Measurements from ENCODE around the gene SDK2.
"Not testable (repeated sequence)": the region's sequence is repeated elsewhere in the genome, so short reads cannot be mapped to it uniquely, and the experiment has no call there.

The SDK2 gene

GRCh38 chr17:73336408-73337329, 307.6 kb downstream of the SDK2 start:
- no peak for DNase-seq

DNA sequence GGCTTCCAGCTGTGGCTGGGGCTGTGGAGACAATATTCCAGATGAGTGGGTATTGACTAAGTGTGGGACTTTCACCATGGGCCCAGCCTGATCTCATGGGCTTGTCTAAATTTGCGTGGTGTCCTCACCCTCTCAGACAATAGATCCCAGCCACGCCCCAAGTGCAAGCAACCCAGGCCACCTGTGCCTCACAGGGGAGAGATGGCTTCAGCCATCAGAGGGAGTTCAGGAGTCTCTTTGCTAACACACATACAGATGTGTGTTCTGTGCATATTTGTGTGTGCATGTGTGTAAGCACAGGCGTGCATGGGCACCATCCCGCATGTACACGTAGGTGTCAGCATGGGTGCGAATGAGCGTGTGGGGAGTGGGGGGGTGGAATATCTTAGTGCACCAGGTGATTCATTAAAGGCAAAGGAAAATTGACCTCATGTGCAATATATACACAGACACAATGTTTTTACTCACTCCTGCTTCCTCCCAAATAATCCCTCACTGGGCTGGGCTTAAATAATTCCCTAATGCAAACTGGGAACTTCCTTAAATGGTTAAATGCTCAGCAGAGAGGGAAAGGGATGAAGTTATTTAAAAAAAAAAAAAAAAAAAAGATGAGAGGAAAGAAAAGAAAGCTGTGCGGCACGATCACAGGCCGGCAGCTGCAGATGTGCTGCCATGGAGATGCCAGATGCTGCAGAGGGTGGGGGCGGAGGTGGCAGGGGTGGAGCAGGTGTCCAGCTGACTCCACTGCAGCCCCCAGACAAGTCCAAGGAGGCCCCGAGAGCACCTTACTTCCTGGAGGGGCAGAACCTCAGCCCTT, 308.4 kb downstream of the SDK2 start:
- no peak for DNase-seq

DNA sequence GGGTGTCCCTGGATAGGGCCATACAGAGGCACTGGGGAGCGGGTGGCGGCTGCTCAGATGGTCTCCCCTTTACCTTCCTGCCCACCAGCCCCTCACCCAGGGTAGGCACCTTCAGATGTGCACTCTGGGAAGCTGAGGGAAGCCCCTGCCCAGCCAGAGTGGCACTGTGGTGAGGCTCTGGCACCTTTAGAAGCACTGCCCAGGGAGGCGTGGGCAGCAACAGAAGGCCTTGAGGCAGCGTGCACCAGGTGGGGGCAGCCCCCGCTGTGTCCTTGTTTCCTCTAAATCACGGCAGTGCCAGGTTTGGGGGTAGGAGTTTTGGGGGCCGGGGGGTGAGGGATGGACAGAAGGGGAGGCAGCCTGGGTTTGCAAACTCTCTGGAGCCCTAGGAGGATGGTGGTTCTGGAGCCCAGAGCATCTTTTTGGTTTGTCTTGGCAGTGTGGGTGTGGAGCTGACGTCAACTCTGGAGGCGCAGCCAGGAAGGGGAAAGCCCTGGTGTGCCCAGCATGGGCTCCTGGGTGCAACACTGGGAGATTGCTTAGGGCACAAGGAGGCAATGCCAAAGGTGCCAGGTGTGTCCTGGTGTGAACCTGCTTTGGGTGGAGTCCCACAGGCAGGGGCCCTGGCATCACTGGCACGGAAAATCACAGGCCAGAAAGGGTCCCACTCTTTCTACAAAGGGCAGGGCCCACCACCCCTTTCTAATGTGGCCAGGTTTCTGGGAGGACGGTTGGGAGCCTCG, 309.3 kb downstream of the SDK2 start:
- DNase-seq, result no peak

DNA sequence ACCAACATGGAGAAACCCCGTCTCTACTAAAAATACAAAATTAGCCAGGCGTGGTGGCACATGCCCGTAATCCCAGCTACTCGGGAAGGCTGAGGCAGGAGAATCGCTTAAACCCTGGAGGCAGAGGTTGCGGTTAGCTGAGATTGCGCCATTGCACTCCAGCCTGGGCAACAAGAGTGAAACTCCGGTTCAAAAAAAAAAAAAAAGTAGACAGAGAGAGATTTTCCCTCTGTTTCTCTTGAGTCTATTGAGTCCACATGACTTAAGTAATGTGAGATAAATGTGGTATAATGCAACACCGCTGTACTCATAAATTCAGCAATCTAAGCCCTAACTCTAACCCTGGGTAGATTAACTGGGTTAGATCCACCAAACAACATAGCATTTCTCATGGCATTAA, 310.8 kb downstream of the SDK2 start:
- DNase-seq, result not testable (repeated sequence)

DNA sequence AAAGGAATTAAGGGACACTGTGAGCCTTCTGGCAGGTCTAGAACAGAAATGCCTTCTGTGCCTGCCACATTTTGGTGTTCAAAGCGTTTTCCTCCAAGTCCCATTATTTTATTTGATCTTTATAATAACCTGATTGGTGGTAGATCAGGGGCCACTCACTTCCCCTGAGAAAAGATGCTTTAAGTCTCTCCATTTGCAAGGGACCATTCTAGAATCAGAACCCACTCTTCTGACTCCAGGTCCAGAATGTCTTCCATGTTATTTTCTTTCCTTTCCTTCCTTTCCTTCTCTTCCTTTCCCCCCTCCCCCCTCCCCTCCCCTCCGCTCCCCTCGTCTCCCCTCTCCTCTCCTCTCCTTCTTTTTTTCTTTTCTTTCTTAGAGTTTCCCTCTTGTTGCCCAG, 313.2 kb downstream of the SDK2 start:
- DNase-seq, result no peak

DNA sequence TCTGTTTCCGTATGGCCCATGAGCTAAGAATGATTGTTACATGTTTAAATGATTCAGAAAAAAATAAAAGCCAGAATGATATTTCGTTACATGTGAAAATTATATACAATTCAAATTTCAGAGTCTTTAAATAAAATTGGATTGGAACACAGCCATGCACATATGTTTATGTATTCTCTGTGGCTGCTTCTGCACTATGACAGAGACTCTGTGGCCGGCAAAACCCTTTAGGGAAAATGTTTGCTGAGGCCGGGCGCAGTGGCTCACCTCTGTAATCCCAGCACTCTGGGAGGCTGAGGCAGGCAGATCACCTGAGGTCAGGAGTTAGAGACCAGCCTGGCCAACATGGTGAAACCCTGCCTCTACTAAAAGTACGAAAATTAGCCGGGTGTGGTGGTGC, 316.6 kb downstream of the SDK2 start:
- DNase-seq, result no peak

GRCh38 chr17:73325527-73325842, 318.8 kb downstream of the SDK2 start:
- DNase-seq, result no peak

- no peak for DNase-seq
These were observed 319.3 kb downstream of the SDK2 start for GRCh38 chr17:73324711-73325526.

DNA sequence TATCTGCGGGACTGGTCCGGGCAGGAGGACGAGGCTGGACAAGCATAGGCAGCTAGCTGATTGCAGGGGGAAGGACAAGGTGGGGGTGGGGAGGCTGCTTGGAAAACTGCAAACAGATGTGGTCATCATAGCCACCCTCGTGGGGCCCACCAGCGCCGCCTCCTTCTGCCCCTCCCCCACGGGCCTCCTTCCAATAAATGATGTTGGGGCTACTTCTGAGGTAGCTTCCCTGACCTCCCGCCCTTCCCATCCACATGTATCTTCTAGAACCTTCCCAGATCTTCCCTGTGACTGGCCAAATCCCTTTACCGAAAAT, 320.1 kb downstream of the SDK2 start:
- no peak for DNase-seq

- DNase-seq, result no peak
These were observed 320.7 kb downstream of the SDK2 start for GRCh38 chr17:73323409-73324159.

DNA sequence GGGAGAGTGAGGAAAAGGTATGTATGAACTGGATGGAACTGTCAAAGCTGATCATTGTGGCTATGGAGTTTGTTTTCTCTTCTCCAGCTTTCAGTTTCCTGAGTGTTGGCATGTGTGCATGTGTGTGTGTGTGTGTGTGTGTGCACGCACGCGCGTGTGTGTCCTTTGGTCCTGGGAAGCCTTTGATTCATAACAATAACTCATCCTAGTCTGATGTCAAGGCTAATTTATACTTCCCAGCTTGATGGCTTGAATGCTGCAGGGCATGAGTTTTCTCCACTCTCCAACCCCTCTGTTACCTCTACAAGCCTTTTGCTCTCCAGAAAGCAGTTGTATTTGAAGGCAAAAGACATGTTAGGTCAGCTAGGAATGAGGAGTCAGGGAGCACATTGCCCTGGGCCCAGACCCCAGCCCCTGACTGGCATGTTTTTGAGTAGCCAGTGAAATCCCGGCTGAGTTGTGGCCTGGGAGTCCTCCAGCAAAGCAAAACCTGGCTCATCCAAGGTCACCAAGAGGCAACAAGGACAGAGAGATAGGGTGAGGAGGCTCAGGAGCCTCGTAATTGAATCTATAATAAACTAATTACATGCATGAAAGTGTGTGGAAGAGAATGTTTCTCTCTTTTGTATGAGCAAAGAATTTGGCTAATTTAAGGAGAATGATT, 323.5 kb downstream of the SDK2 start:
- DNase-seq, result no peak

DNA sequence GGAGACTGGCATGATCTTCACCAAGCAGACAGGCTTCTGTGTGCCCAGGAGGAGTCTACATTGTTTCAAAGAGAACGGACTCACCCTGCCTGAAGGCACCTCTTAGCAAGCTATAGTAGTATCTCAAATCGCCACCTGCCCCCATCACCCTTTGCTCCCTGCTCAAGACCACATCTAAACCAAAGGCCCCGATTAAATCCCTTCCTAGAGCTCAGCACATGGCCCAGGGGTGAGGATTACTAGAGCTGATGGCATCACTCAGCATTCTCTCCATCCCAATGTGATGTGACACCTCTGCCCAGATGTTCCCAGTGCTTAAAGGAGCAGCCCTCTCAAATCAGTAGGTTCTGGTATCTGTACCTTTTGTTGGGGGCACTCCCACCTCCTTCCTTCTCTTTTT, 324.5 kb downstream of the SDK2 start:
- no peak for DNase-seq

DNA sequence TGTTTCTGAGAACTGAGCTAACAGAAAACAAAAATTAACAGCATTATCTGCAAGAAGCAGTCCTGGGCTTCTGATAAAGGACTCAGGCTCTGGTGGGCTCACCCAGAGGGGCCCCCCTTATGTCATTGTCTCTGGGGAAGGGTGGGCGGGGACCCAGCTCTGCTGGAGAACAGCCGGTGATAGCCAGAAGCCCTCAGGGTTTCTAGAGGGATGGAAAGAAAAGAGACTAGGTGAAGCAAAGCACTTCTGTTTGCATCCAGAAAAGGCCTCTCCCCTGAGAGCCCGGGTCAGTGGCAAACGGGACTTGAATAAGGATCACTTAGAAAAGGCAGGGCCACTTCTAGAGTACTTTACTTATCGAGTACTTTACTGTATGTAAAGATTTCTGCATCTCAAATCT, 325.4 kb downstream of the SDK2 start:
- no peak for DNase-seq

DNA sequence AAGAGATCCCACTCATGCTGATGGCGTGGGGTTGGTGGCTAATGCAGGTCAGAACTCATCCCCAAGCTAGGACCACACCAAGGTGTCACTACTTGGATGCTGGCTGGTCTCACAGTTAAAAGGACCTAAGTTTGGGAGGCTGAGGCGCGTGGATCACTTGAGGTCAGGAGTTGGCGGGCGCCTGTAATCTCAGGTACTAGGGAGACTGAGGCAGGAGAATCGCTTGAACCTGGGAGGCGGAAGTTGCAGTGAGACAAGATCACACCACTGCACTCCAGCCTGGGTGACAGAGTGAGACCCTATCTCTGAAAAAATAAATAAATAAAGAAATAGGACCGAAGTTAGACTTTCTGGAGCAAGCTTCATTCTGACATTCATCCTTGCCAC, 325.8 kb downstream of the SDK2 start:
- no peak for DNase-seq

- DNase-seq, result no peak
These were observed 326.5 kb downstream of the SDK2 start for GRCh38 chr17:73317513-73318426.

- DNase-seq, result no peak
These were observed 327.2 kb downstream of the SDK2 start for GRCh38 chr17:73316919-73317505.

DNA sequence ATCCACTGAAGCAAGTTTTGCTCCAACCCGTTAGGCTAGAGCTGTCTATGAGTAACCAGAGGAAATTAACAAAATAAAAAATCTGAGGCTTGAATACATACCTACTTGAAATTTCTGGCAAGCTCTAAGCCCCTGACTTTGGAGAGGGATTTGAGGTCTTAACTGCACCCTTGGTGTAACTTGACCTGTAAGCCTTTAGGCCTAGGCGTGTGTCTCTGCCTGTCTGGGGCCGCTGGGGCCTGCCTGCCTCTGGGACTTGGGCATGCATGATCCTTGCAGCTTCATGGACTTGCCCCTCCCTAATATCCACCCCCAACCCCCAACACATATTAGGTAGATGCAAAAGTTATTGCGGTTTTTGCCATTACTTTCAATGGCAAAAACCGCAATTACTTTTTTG, 328.8 kb downstream of the SDK2 start:
- DNase-seq, result no peak

DNA sequence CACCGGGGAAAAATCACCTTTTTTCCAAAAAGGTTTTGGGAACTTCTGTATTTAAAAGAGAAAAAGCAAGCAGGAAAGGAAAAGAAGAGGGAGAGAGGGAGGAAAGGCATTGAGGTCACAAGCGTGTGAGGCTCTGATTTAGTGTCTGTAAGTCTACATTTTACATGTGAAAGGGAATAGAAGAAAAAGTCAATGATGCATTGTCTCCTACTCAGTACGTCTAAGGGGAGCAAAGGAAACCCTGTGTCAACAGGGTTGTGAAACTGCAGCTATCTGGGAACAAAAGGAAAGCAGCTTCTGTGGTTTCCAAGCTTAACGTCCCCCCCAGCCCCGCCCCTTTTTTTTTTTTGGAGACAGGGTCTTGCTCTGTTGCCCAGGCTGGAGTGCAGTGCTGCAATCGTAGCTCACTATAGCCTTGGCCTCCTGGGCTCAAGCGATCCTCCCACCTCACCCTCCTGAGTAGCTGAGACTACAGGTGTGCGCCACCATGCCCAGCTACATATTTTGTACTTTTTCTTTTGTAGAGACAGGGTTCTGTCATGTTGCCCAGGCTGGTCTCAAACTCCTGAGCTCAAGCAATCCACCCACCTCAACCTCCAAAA, 330.6 kb downstream of the SDK2 start:
- no peak for DNase-seq

- DNase-seq, result not testable (repeated sequence)
These were observed 331.4 kb downstream of the SDK2 start for GRCh38 chr17:73312887-73313286.
